Middle frontal gyrus (tissue), 1 donor: Measurements from ENCODE around the gene COL4A2.
"Not testable (repeated sequence)": the region's sequence is repeated elsewhere in the genome, so short reads cannot be mapped to it uniquely, and the experiment has no call there.

Experiments
- DNase-seq: peaks from one replicate; pipeline ENCODE4 v3.0.0-alpha.2; 2015; ENCODE audit warnings: low spot score; ENCODE audit errors: extremely low spot score

The COL4A2 gene

DNA sequence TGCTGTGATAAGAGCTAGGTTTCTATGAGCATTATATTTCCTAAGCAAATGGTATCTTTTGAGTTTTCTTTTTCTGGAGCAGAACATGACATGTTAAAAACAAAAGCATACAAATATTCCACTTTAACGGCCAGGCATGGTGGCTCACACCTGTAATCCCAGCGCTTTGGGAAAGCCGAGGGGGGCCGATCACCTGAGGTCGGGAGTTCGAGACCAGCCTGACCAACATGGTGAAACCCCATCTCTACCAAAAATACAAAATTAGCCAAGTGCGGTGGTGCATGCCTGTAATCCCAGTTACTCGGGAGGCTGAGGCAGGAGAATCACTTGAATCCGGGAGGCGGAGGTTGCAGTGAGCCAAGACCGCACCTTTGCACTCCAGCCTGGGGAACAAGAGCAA lies 146.0 kb downstream of the COL4A2 start:
- DNase-seq, result not testable (repeated sequence)

GRCh38 chr13:110453797-110454196 lies 146.7 kb downstream of the COL4A2 start:
- no peak for DNase-seq

DNA sequence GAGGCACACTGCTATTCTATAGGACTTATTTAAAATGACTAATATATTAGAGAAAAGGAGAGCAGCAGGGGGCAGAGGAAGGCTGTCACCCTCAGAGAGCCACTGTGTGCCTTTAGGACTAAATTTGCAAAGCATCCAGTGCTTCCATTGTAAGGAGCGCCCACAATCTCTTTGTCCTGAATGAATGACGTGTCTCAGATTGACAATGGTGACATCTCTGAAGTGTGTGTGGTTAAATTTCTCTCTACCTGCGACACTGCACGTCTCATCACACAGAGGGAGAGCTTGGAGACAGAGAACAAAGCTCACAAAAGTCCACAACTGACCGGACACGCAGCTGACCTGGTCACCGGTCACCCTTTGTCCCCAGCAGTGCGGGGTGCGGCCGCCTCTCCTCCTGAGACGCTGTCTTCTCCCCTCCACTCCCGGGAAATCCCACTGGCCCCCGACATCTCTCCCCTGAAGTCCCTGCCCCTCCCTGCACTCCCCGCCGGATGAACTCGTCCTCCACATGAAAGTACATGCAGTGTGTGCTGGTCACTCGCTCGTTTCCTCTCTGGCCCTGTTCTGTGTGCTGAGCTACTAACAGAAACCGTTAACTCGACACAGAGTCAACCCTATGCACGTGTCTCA lies 147.3 kb downstream of the COL4A2 start:
- DNase-seq, result no peak

- no peak for DNase-seq
These were observed 147.9 kb downstream of the COL4A2 start for GRCh38 chr13:110454956-110455355.

- no peak for DNase-seq
These were observed 148.4 kb downstream of the COL4A2 start for GRCh38 chr13:110455444-110455843.

GRCh38 chr13:110455941-110456340 lies 148.9 kb downstream of the COL4A2 start:
- DNase-seq, result peak; percentile 55

DNA sequence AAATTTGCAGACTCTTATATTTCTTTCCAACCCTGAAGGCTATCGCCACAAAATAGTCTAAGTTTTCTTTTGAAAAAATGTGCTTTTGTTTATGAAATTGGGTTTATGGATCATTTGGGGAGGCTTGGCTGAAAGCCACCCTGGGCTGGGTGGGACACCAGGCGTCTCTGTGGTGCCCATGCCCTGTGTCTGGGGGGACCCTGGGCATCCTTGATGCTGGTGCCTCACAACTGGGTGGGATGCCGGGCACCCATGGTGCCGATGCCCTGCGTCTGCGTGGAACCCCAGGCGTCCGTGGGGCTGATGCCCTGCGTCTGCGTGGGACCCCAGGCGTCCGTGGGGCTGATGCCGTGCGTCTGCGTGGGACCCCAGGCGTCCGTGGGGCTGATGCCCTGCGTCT lies 149.5 kb downstream of the COL4A2 start:
- no peak for DNase-seq

DNA sequence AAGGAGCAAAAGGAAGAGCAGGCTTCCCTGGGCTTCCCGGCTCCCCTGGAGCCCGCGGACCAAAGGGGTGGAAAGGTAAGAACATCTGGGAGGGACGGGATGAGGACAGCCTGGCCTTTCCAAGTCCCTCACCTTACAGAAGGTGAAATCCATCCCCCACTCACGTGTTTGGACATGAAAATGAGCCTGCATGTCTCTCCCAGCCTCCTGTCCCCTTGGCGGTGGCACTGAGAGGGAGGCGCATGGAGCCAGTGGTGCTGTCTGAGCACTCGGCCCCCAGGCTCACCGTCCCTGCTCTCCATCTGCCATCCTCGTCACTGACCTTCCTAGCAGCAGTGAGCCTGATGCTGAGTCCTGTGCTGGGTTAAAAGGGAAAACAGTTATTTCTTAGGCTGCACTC lies 150.3 kb downstream of the COL4A2 start:
- DNase-seq, result no peak

- no peak for DNase-seq
These were observed 150.9 kb downstream of the COL4A2 start for GRCh38 chr13:110458017-110458416.

- no peak for DNase-seq
These were observed 151.7 kb downstream of the COL4A2 start for GRCh38 chr13:110458594-110459365.

GRCh38 chr13:110462091-110462490 lies 155.0 kb downstream of the COL4A2 start:
- no peak for DNase-seq

DNA sequence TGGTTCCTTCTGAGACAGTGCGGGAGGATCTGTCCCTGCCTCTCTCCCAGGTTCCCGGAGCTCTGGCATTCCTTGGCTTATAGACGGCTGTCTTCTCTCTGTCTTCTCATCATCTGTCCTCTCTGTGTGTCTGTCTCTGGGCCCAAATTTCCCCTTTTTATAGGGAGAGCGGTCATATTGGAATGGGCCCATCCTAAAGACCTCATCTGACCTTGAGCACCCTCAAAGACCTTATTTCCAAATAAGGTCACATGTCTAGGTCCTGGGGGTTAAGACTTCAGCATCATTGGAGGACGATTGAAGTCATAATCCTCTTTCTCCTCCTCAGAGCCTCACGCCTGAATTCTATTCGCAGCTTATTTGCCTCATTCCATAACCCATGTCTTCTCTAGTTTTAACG lies 156.1 kb downstream of the COL4A2 start:
- no peak for DNase-seq

- no peak for DNase-seq
These were observed 156.9 kb downstream of the COL4A2 start for GRCh38 chr13:110463871-110464510.

DNA sequence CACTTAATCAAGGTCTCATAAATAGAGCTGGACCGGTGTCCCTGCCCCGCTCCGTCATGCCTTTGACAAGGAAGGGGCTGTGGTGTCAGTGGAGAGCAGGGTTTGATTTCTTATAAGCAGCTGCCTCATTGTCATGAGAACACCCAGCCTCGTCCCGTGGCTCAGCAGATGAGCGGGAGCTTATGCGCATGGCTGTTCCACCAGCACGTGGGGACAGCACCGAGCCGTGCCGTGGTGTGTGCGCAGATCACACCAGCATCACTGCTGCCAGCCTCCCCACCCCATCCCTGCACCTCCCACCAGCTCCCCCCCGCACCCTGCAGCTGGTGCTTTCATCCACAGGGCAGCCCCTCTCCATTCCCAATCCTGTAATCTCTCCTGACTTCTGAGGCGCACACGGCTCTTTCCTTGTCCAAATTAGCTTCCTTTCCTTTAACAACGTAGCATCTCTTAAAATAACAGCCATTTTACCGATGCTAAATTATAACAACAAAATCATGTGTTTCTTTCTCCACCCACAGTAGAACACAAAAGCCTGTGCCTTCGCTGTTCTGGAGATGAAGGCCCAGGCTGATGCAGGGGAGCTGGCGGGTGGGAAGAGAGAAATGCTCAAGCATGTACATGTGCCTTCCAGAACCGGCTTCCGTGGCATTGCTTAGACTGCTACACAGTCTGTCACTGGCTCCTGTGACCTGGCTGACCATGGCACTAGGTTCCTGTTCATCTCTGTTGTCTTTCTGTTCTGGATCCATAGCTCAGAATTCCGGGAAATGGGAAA lies 157.7 kb downstream of the COL4A2 start:
- DNase-seq, result no peak

DNA sequence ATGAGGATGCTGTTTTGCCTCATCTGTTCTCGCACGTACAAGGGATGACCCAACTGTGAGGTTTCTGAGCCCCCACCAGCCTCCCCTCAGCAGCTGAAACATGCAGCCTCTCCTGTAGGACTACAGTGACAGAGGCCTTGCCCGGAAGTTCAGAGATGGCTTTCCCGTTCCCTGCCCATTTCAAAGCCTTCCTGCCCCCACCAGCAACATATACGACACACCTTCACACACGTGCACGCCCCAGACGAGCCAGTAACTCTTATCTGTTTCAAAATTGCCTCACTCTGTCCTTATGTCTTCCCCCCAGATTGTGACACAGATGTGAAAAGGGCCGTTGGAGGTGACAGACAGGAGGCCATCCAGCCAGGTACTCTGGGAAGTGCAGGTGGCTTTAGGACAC lies 158.6 kb downstream of the COL4A2 start:
- DNase-seq, result no peak

DNA sequence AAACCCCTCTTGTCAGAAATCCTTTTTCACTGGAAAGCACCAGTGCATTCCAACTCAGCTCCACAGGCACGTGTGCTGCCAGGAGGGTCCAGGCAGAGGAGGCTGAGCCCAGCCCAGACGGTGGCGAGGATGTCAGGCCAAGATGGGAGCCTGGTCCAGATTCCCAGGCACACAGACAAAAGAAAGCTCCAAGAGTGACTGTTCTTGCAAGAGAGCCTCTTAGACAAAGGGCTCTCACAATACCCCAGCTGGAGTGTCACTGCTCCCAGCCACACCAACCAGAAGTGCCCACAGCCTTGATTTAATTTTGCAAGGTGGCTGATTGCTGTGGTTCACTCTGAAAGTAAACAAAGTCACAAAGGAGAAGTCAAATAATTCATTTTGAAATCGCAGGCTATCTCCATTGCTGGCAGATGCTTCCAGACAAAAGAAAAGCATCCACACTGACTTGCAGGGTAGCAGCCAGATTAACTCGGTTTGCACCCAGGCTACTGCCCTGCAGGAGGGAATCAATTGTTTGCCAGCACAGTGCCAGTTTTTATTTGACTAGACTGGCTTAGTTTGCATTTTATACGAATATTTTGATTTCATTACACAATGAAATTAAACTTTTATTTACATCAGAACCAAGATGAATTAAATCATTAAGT lies 159.3 kb downstream of the COL4A2 start:
- no peak for DNase-seq

DNA sequence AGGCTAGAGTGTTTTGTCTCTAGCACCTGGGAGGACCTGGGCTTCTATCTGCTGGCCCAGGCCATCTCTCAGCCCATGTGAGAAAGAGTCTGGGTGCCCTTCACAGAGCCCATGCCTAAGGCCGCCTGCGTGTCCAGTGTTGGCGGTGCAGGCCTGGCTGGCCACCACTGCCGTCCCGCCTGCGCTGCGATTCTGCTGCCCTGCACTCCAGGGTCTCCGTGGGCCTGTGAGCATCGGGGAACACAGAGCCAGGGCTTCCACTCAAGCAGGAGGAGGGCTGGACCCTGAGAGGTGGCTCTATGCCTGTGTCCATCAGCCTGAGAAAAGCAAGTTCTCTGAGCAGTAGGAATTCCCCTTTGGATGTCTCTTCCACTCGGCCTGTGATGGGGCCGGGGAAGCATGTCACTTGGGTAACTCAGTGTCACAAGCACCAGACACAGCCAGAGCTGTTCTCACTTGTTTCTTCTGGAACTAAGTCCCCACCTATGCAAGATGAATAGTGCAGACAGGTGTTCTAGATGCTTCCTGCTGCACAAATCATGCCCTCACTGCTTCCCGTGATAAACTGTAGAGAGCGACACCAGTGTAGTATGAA lies 160.5 kb downstream of the COL4A2 start:
- no peak for DNase-seq

DNA sequence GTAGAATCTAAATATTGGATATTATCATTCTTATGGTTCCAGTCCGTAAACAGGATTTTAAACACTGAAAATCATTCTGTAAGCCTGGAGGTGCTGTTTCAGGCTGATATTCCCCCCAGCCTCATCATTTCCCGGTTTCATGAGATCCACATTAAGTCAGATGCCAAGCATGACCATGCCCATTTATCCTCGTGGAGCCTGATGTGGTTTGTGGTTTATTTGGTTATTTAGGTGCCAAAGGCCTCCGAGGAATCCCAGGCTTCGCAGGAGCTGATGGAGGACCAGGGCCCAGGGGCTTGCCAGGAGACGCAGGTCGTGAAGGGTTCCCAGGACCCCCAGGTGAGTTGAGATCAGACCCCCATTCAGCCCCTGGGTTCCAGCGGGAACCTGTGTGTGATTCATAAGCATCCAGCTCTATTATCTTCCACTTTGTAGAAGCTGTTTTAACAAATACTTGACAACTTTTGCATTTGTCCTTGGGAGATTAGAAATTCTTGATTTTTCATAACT lies 162.0 kb downstream of the COL4A2 start:
- no peak for DNase-seq

DNA sequence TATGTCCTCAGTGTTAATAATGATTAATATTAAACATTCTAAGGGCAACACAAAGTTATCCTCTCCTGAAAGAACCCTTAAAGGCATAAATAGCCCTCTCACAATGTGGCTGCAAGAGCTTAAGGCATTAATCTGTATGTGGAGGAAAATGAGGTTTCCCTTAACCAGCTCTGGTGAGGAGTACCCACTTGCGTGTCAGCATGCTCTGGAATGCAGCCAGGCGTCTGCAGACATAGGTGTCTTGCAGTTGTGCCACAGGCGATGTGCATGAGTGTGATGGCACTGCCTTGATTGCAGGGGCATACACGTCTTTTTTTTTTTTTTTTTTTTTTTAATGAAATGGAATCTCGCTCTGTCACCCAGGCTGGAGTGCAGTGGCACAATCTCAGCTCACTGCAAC lies 162.5 kb downstream of the COL4A2 start:
- no peak for DNase-seq

GRCh38 chr13:110470272-110471009 lies 163.4 kb downstream of the COL4A2 start:
- DNase-seq, result no peak
